Smooth muscle cell of the pulmonary artery (primary cell): ENCODE measurements around the gene ZC2HC1C. TPM values are rescaled to one million over a fixed set of nuclear protein-coding genes. Genes with fewer than 3 reads are reported as not detected.

Source experiments
- total RNA-seq: library from RNA; depleted of rRNA; stranded (reverse); fragments of >200 nt; gene quantifications from 2 replicates; pipeline ENCODE4 v1.2.3, GENCODE V29; 2014

ZC2HC1C gene, protein sequence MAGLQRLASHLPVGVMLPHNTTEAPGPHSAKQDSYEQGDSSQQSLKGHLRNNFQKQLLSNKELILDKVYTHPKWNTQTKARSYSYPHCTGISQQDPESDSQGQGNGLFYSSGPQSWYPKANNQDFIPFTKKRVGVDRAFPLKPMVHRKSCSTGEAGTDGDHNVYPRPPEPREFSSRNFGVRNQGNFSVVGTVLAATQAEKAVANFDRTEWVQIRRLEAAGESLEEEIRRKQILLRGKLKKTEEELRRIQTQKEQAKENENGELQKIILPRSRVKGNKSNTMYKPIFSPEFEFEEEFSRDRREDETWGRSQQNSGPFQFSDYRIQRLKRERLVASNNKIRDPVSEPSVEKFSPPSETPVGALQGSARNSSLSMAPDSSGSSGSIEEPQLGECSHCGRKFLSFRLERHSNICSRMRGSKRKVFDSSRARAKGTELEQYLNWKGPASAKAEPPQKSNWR
- total RNA-seq, result 0.69 and 0.85 TPM in 2 replicates

DNA sequence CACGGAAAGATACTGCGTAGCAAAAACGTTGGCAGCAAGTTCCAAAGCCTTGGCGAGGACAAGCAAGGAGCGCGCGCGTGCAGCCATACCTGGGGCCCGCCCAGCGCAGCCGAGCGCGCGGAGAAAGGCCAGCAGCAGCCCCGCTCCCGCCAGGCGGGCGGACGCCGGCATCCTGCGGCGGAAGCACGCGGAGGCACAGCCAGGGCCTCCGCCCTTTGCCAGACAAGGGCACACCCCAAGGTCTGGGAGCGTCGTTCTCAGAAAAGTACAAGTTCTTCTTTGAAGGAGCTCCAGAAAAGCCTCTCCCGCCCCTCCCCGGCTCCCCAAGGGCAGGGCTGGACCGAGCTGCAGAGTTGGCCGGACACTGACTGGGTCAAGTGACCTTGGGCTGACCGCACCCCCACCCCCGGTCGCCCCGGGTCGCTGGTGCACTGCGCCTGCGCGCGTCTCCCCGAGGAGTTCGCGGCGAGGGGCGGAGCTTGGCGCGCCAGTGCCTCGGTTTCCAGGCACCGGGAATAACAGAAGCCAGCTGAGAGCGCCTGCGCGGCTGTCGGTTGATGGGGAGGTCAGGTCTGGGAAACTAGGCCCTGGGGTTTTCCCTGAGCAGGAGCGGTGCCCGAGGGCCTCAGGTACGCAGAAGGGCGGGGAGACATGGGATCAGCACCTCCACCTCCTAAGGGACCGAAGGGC, at the start of gene ZC2HC1C:
TSS of gene ZC2HC1C (plus strand) at position 521 of the 690 bp plus-strand sequence. CDS start 933 bp downstream, outside the sequence.

DNA sequence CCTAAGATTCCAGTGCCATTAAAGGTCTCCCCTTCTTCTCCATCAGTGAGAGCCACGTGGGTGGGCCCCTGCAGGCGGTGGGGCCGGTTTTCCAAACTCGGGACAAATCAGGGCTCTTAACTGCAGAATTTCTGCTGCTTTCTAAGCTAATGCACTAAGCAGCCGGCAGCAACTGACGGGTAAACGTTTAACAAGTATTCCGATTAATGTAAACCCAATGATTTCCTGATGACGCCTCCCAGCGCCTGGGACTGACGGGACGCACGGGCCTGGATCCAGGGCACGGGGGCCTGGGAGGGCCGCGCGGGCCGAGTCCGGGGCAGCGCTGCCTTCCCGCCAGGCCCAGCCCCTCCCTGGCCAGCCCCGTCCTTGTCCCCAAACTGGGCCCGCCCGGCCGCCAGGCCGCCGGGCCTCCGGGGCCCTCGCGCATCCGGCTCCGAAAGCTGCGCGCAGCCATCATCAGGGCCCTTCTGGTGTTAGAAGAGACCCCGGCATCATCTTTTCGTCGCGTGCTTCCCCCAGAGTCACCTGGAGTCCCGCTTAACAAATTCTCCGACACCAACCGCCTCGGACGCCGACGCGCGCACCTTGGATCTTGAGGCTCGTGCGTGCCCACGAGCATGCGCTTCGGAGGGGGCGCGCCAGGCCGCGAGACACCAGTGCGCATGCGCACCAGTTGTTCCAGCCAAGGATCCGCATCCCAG, 18.4 kb upstream of the ZC2HC1C start, which contains the start of gene MLH3:
TSS of gene MLH3 (minus strand) at position 616 of the 704 bp plus-strand sequence. CDS start 1,812 bp downstream, outside the sequence.

DNA sequence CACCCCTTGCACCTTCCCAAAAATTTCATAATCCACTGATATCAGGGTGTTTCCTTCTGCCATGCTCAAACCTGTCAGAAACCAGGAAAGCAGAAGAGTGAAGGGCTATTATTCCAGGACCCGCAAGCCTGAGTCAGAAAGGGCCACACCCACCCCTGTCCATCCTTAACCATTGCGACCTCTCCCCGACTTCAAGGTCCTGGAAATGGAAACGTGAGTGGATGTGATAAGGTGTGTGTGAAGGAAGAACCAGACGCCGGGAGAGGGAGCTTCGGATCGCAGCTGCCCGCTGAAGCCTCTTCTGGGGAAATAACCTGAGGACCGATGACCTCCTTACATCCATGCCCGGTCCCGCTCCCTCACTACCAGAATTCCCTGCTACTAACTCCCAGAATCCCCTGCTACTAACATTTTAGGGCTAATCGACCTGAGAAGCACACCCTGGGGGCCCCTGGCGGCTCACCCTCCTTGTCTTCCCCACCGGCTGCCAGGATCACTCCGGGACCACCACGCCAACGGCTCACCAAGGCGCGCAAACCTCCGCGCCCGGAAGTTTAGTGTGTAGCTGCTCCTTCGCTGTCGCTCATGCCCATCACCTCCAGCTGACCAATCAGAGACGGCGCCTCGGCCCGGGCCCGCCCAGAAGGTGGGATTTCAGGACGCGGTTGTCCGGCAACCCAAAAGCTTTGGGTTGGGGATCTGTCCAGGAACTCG, 5.8 kb upstream of the ZC2HC1C start, which contains the start of gene ACYP1:
TSS of gene ACYP1 (minus strand) at position 534 of the 714 bp plus-strand sequence. CDS start at position 63, 471 bp downstream.

DNA sequence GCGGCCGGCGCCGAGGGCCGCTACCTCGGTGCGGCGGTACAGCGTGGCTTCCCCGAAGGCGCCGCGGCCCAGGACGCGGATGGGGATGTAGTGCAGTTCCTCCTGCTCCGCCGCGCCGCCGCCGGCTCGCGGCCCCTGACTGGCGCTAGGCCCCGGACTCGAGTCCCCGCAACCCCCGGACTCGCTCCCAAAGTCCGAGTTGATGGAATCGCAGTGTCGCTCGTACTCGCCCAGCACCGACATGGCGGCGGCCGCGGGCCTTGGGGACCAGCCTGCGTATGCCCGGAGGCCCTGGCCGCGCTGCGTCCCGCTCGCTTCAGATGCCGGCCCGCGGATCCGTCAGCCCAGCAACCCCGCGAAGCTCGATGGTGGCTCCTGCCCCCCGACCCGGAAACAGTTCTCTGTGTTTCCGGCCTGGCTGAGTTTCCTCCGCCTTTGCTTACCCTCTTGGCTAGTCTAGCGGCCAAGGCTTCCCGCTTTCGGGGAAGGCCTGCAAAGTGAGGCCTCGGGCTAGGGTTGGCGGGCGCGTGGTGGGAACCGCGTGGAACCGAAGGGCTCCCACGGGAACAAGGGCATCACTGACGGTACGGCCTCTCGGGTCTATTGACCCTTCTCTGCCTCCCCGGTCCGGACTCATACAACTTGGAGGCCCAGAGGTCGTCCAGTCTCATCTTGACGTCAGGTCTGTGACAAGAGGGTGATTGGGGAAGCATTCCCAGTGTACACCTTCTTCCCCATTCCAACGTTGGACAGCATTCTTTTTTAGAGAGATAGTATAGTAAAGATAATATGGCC, 57.4 kb downstream of the ZC2HC1C start, which contains the start of gene NEK9:
TSS of gene NEK9 (minus strand) at position 370 of the 795 bp plus-strand sequence. CDS start at position 243, 127 bp downstream.

Other genes starting within 250 kb of the ZC2HC1C start
- not detected in 2 replicates for gene PROX2, start 193.5 kb upstream of the ZC2HC1C start, total RNA-seq
- gene DLST, start 187.7 kb upstream of the ZC2HC1C start, total RNA-seq, result 76.6 and 78.0 TPM in 2 replicates
- gene RPS6KL1, start 146.4 kb upstream of the ZC2HC1C start, total RNA-seq, result 0.13 and 0.43 TPM in 2 replicates
- 9.7 and 27.8 TPM in 2 replicates for gene PGF, start 114.0 kb upstream of the ZC2HC1C start, total RNA-seq
- 41.9 and 52.5 TPM in 2 replicates for gene EIF2B2, start 66.7 kb upstream of the ZC2HC1C start, total RNA-seq
- gene MLH3, start 18.2 kb upstream of the ZC2HC1C start, total RNA-seq, result 22.0 and 26.3 TPM in 2 replicates
- 4.7 and 5.8 TPM in 2 replicates for gene ACYP1, start 5.6 kb upstream of the ZC2HC1C start, total RNA-seq
- gene NEK9, start 57.4 kb downstream of the ZC2HC1C start, total RNA-seq, result 102 and 103 TPM in 2 replicates
- gene TMED10, start 107.0 kb downstream of the ZC2HC1C start, total RNA-seq, result 552 and 732 TPM in 2 replicates
- 41.1 and 43.9 TPM in 2 replicates for gene FOS, start 209.2 kb downstream of the ZC2HC1C start, total RNA-seq